Stomach (tissue), 9 donors: ENCODE data around the gene HINT1. TPM values are rescaled to one million over a fixed set of nuclear protein-coding genes. Genes with fewer than 3 reads are reported as not detected.

Source experiments
- DNase-seq, 2 donors: peaks; one replicate each; pipeline versions ENCODE4 v3.0.0 to v3.0.0-alpha.2; 2013 to 2019
- H3K27ac ChIP-seq, 5 donors: fragments of 200-600 bp in 4 of 5; sonication (generic) in 4 of 5; one replicate each; pipeline ENCODE4 v1.5.1; 2013 to 2019; ENCODE audit warnings: mild to moderate bottlenecking in 1 of 5, moderate library complexity in 1 of 5
- H3K27me3 ChIP-seq, 3 donors: fragments of 200-600 bp; sonication (generic); one replicate each; pipeline ENCODE4 v1.5.1; 2017 to 2019; ENCODE audit warnings: mixed run types in 1 of 3
- H3K36me3 ChIP-seq, 4 donors: fragments of 200-600 bp; sonication (generic); 1 replicate in 3 of 4; 2 replicates in 1 of 4; pipeline ENCODE4 v1.5.1; 2016 to 2019
- H3K4me1 ChIP-seq, 4 donors: fragments of 200-600 bp; sonication (generic); one replicate each; pipeline ENCODE4 v1.5.1; 2016 to 2019
- H3K4me3 ChIP-seq, 4 donors: fragments of 200-600 bp; sonication (generic) in 3 of 4; one replicate each; pipeline ENCODE4 v1.5.1; 2016 to 2019; ENCODE audit warnings: mild to moderate bottlenecking in 1 of 4
- H3K9me3 ChIP-seq, 4 donors: fragments of 200-600 bp; sonication (generic); one replicate each; pipeline ENCODE4 v1.5.1; 2016 to 2019
- POLR2A ChIP-seq, 4 donors: fragments of 450-650 bp; IDR thresholded peaks; one replicate each; pipeline ENCODE4 v1.6.1; 2016; ENCODE audit warnings: antibody characterized with exemption in 4 of 4, control low read depth in 2 of 4, mild to moderate bottlenecking in 1 of 4, moderate library complexity in 1 of 4
- POLR2AphosphoS5 ChIP-seq, 3 donors: sonication (generic); formaldehyde crosslinking; IDR thresholded peaks; one replicate each; pipeline ENCODE4 v1.6.1; 2016; ENCODE audit warnings: antibody characterized with exemption in 3 of 3
- WGBS, 5 donors: extraction: QIAGEN DNeasy Blood & Tissue Kit in 3 of 5; methylation state at CpG; one replicate each; pipeline versions ENCODE4 v1.1.5 to v1.1.7; 2013 to 2018; 5-methylcytosine and 5-hydroxymethylcytosine counted together
- intact Hi-C: fragments of 100-400 bp; cut with DNase I; formaldehyde crosslinking; loops from one replicate; pipeline ENCODE4 v1.15.1; 2023; ENCODE audit warnings: low total_unique reads
- polyA plus RNA-seq, 3 donors: library from polyadenylated mRNA; stranded (reverse); fragments of 200-250 nt; gene quantifications; one replicate each; pipeline ENCODE4 v1.2.3, GENCODE V29; 2013
- total RNA-seq, 5 donors: library from RNA; depleted of rRNA; stranded (reverse); fragments of >200 nt; gene quantifications; one replicate each; pipeline versions ENCODE4 v1.1.0 to v1.2.3, GENCODE V29; 2014 to 2016
- TF ChIP-seq, protein P1 (sequence below), 7 experiments: fragments of 450-650 bp in 4 of 7; fragments of 200-600 bp in 3 of 7; sonication (generic) in 3 of 7; IDR thresholded peaks; one replicate each; pipeline ENCODE4 v1.5.1; 2016 to 2019; ENCODE audit warnings: antibody characterized with exemption in 7 of 7, control low read depth in 2 of 7, mild to moderate bottlenecking in 1 of 7
- donor health status: healthy with polysubstance abuse.
- donor health status: Bipolar disorder and iron deficiency.
- donor health status: healthy.

HINT1 gene
- total and polyA plus RNA-seq, 8 donors: 120 to 683 (median 247) TPM

DNA sequence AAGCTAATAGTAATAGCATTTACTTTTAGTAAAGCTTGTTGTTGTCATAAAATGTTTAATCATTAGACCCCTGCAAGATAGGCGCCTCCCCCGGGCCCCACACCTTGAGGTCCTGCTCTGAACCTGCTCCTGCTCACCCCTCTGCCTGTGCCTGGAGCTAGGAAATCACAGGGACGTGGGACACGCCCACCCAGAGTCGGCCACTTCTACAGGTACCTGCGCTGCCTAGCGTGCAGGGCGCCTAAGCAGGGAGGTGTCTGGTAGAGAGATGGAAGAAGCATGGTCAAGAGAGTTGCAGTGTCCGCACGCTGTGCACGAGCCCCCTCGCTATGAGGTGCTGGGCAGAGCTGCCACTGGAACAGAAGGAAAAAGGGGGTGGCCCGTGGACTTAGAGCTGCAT lies 52.6 kb downstream of the HINT1 start:
- Histone ChIP-seq H3K9me3 (no peaks in the 10 kb centered on the region), H3K27me3 (no peaks in the 10 kb centered on the region), H3K27ac (no peak overlapping the region), H3K36me3 (no peaks in the 10 kb centered on the region), H3K4me3 (no peak overlapping the region), H3K4me1 (peaks cover 0 to 3% (median 0%) of the 10 kb centered on the region in 4 donors)
- TF ChIP-seq POLR2A (IDR thresholded peaks at IDR 0.05): no peak
- TF ChIP-seq, protein P1, sequence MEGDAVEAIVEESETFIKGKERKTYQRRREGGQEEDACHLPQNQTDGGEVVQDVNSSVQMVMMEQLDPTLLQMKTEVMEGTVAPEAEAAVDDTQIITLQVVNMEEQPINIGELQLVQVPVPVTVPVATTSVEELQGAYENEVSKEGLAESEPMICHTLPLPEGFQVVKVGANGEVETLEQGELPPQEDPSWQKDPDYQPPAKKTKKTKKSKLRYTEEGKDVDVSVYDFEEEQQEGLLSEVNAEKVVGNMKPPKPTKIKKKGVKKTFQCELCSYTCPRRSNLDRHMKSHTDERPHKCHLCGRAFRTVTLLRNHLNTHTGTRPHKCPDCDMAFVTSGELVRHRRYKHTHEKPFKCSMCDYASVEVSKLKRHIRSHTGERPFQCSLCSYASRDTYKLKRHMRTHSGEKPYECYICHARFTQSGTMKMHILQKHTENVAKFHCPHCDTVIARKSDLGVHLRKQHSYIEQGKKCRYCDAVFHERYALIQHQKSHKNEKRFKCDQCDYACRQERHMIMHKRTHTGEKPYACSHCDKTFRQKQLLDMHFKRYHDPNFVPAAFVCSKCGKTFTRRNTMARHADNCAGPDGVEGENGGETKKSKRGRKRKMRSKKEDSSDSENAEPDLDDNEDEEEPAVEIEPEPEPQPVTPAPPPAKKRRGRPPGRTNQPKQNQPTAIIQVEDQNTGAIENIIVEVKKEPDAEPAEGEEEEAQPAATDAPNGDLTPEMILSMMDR (IDR thresholded peaks at IDR 0.05): no peak
- intact Hi-C loops: loop anchor here (10.0 kb wide), 1 partner anchor 238 kb away; no protein-coding TSS in a partner anchor
- WGBS, 5 donors: 65 to 86% (median 80%) methylated on average over 6 to 13 of the region's 13 CpGs
- no peak for DNase-seq

DNA sequence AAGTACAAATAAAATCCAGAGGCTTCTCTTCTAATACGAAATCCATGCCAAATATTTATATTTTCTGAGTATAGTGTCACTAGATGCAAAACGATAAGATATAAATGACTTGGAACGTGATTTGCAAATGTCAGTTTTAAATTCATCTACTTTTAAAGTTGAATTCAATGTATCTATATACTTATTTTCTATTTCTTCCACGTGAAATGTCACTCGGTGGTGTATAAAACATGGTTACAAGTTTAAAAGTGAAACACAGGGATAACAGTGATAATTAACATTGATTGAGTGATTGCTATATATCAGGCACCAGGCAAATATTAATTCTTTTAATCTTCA lies 54.8 kb downstream of the HINT1 start:
- DNase-seq: no peak
- Histone ChIP-seq H3K27ac (no peak overlapping the region), H3K4me1 (peaks cover 0 to 3% (median 0%) of the 10 kb centered on the region in 4 donors), H3K36me3 (no peaks in the 10 kb centered on the region), H3K27me3 (no peaks in the 10 kb centered on the region), H3K9me3 (no peaks in the 10 kb centered on the region), H3K4me3 (no peak overlapping the region)
- WGBS, 5 donors: 18 to 24% (median 22%) methylated on average over 5 of the region's 5 CpGs
- intact Hi-C loops: loop anchor here (10.0 kb wide), 1 partner anchor 235 kb away; no protein-coding TSS in a partner anchor
- no peak for TF ChIP-seq POLR2AphosphoS5 (IDR thresholded peaks at IDR 0.05)

DNA sequence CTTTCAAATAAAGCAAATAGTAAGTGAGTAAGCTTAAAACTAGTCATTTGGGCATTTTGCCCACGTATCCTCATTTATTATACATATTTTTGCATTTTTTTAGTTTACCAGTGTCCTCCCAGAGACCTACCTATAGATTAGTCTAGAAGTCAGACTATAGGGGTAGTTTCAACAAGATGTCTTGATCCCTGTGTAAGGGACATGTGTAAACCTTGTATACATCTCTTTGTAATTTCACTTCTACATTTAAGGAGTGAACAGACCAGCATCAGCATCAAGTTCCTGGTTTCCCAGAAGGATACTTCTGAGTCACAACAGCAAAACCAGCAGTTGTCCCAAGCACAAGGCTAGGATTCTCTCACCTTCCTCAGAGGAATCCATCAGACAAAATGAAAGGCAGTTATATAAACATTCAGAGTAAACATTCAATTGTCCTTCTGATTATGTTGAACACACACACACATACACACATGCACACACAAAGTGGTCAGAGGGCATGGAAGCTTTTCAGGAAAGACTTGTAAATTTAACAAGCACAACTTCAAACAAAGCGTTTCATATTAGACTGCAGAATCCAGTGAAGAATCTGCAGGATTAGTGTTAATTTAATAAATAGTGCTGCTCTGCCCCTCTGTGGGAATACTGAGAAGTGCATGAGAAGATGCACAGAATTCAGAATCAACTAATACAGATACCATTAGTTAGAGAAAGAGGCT lies 55.4 kb downstream of the HINT1 start:
- H3K9me3 ChIP-seq: no peaks in the 10 kb centered on the region
- no peak overlapping the region for H3K4me3 ChIP-seq
- no peak overlapping the region for H3K27ac ChIP-seq
- 26 to 35% (median 27%) methylated on average over 2 of the region's 2 CpGs for WGBS, 5 donors
- peak in 1 of 2 donors; percentile 62 for DNase-seq
- TF ChIP-seq, protein P1 (IDR thresholded peaks at IDR 0.05): peak in 4 of 7 experiments; percentile 39 to 64 (median 51)
- TF ChIP-seq POLR2A (IDR thresholded peaks at IDR 0.05): no peak
- H3K4me1 ChIP-seq: peaks cover 0 to 3% (median 0%) of the 10 kb centered on the region in 4 donors
- no peaks in the 10 kb centered on the region for H3K36me3 ChIP-seq
- intact Hi-C loops: loop anchor here (10.0 kb wide), 1 partner anchor 235 kb away; no protein-coding TSS in a partner anchor
- H3K27me3 ChIP-seq: no peaks in the 10 kb centered on the region

Other genes starting within 250 kb of the HINT1 start
- 10 to 100 TPM in 2 of 5 donors, 1 to 10 TPM in 3; 1.3 to 17.1 (median 3.8) TPM for gene LYRM7, start 5.7 kb upstream of the HINT1 start, total RNA-seq
- 1 to 10 TPM; 2.7 to 3.8 (median 3.5) TPM for gene LYRM7, start 5.7 kb upstream of the HINT1 start, polyA plus RNA-seq
- gene CDC42SE2, start 98.8 kb upstream of the HINT1 start, total RNA-seq: 10 to 100 TPM; 11.0 to 87.9 (median 23.7) TPM
- gene CDC42SE2, start 98.8 kb upstream of the HINT1 start, polyA plus RNA-seq: 10 to 100 TPM; 13.3 to 35.0 (median 17.6) TPM